ENCODE measurements around the gene NPTX2.

Gene NPTX2

DNA sequence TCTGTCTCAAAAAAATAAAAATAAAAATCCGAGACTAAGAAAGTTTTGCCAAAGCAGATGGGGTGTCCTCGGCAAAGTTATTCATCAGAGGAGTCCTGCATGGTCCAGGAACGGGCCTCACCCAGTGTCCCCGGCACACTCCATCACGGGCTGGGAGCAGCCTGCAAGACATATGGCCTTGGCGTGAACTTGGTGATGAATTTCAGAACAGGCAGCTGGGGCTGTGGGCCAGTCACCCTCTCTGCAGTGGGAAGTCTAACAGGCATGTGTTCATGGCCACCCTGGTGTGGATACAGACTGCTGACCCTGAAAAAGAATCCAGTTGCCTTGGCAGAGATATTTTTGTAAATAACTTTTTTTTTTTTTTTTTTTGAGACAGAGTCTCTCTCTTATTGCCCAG is 34.7 kb downstream of the NPTX2 start:
- DNase-seq (ENCODE audit: low spot score), result no peak
- TF ChIP-seq, protein P1, sequence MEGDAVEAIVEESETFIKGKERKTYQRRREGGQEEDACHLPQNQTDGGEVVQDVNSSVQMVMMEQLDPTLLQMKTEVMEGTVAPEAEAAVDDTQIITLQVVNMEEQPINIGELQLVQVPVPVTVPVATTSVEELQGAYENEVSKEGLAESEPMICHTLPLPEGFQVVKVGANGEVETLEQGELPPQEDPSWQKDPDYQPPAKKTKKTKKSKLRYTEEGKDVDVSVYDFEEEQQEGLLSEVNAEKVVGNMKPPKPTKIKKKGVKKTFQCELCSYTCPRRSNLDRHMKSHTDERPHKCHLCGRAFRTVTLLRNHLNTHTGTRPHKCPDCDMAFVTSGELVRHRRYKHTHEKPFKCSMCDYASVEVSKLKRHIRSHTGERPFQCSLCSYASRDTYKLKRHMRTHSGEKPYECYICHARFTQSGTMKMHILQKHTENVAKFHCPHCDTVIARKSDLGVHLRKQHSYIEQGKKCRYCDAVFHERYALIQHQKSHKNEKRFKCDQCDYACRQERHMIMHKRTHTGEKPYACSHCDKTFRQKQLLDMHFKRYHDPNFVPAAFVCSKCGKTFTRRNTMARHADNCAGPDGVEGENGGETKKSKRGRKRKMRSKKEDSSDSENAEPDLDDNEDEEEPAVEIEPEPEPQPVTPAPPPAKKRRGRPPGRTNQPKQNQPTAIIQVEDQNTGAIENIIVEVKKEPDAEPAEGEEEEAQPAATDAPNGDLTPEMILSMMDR (IDR thresholded peaks at IDR 0.05; ENCODE audit: borderline replicate concordance, control extremely low read depth, extremely low read depth, insufficient read depth, missing control alignments), result no peak
- in situ Hi-C loops (cut with MboI; ENCODE audit: low sequenced_read_pairs, unreplicated experiment), result no loop called here

DNA sequence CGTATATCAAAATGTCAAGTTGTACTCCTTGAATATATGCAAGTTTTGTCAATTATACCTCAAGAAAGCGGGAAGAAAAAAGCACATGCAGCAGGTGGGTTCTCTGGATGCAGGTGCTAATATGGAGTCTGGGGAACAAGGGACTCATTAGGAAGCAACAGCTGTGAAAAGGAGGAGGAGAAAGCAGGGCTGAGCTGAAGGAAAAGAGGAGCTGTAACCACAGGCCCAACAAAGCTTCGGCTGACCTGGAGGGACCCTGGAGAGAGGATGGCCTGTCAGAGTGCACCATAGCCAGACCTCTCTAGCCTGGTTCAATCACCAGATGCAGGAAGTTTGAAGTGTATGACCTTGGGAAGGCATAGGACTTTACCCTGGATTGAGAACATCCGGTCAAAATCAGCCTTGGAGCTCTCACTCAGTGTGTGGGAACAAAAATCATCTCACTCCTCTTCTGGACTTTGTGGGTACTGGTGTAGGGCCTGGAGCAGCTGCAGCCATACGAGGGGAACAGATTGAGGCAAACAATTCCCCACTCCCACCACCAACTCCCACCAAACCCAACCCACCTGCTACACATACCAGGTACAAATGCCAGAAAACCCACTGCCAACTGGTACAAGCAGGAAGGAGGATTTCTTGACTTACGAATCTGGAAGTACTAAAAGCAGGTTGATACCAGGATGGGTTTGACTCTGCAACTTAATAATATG is 36.7 kb downstream of the NPTX2 start:
- no peak for DNase-seq (ENCODE audit: low spot score)
- TF ChIP-seq, protein P1 (IDR thresholded peaks at IDR 0.05; ENCODE audit: borderline replicate concordance, control extremely low read depth, extremely low read depth, insufficient read depth, missing control alignments), result no peak
- in situ Hi-C loops (cut with MboI; ENCODE audit: low sequenced_read_pairs, unreplicated experiment), result no loop called here

DNA sequence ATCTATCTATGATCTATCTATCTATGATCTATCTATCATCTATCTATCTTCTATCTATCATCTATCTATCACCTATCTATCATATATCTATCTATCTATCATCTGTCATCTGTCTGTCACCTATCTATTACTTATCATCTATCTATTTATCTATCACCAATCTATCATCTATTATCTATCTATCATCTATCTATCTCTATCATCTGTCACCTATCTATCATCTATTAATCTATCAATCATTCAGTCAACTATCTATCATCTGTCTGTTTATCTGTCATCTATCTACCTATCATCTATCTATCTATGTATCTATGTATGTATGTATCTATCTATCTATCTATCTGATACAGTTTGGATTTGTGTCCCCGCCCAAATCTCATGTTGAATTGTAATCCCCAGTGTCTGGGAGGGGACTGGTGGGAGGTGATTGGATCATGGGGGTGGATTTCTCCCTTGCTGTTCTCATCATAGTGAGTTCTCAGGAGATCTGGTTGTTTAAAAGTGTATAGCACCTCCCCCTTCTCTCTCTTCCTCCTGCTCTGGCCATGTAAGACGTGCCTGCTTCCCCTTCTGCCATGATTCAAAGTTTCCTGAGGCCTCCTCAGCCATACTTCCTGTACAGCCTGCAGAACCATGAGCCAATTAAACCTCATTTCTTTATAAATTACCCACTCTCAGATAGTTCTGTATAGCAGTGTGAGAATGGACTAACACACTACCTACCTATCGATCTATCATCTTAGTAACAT is 37.6 kb downstream of the NPTX2 start:
- in situ Hi-C loops (cut with MboI; ENCODE audit: low sequenced_read_pairs, unreplicated experiment), result no loop called here
- TF ChIP-seq, protein P1 (IDR thresholded peaks at IDR 0.05; ENCODE audit: borderline replicate concordance, control extremely low read depth, extremely low read depth, insufficient read depth, missing control alignments), result no peak

DNA sequence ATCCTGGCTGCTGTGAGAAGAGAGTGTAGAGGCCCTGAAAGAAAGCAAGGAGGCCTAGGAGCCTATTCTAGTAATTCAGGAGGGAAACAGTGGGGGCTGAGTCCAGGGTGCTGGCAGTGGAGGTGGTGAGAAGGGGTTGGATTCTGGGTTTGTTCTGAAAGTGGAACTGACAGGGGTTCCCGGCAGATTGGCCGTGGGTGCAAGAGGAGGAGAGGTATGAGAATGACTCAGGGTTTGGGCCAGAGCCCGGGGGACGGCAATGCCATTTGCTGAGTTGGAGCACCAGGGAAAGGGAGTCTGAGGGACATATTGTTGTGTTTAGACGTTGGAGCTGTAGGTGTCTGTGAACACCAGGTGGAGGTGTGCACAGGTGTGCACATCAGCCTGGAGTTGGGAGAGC is 38.5 kb downstream of the NPTX2 start:
- in situ Hi-C loops (cut with MboI; ENCODE audit: low sequenced_read_pairs, unreplicated experiment), result no loop called here
- TF ChIP-seq, protein P1 (IDR thresholded peaks at IDR 0.05; ENCODE audit: borderline replicate concordance, control extremely low read depth, extremely low read depth, insufficient read depth, missing control alignments), result no peak
- no peak for DNase-seq (ENCODE audit: low spot score)

More for the DNA sequence above, 37.6 kb downstream of the NPTX2 start:
- DNase-seq (ENCODE audit: low spot score), result no peak

DNA sequence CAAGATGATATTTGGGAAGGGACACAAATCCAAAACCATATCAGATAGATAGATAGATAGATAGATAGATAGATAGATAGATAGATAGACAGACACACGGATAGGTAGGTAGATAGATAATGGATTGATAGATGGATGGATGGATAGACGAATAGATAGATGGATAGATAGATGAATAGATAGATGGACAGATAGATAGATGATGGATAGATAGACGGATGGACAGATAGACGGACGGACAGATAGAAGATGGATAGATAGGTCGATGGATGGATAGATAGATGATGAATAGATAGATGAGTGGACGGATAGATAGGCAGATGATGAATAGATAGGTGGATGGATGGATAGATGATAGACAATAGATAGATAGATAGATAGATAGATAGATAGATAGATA is 39.8 kb downstream of the NPTX2 start:
- TF ChIP-seq, protein P1 (IDR thresholded peaks at IDR 0.05; ENCODE audit: borderline replicate concordance, control extremely low read depth, extremely low read depth, insufficient read depth, missing control alignments), result no peak
- in situ Hi-C loops (cut with MboI; ENCODE audit: low sequenced_read_pairs, unreplicated experiment), result no loop called here
- no peak for DNase-seq (ENCODE audit: low spot score)

DNA sequence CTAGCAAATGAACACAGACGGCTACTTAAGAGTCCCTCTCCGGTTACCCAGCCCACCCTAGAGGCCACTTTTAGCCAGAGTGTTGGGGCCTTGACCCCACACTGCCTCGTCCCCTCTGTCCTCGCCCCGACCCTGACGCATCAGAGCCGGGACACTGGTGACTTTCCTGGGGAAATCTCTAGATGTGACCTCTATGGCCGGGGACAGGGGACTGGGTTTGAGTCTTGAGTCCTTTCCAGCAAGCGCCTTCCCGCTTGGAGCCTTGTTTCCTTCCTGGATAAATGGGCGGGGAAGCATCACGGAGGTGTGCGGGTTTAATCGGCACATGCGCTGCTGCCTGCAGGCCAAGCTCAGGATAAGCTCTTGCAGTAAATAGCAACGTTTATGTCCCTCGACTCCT is 40.7 kb downstream of the NPTX2 start:
- DNase-seq (ENCODE audit: low spot score), result no peak
- in situ Hi-C loops (cut with MboI; ENCODE audit: low sequenced_read_pairs, unreplicated experiment), result no loop called here
- TF ChIP-seq, protein P1 (IDR thresholded peaks at IDR 0.05; ENCODE audit: borderline replicate concordance, control extremely low read depth, extremely low read depth, insufficient read depth, missing control alignments), result no peak
